HL-60 (cell line): ENCODE data around the gene ERCC1.

Source experiments
- CTCF ChIP-seq: IDR thresholded peaks from one replicate; pipeline ENCODE4 v1.5.1; 2011; ENCODE audit warnings: low read length, control low read depth, inconsistent platforms; ENCODE audit not compliant: insufficient read depth
- GABPA ChIP-seq: IDR thresholded peaks from 2 replicates; pipeline ENCODE4 v1.6.1; 2012; ENCODE audit warnings: low read depth
- POLR2AphosphoS5 ChIP-seq: IDR thresholded peaks from 2 replicates; pipeline ENCODE4 v1.6.1; 2012; ENCODE audit warnings: low read depth
- REST ChIP-seq: IDR thresholded peaks from 2 replicates; pipeline ENCODE4 v1.6.1; 2012; ENCODE audit warnings: low read depth; ENCODE audit not compliant: insufficient replicate concordance

GRCh38 chr19:45451850-45452387 lies 28.2 kb upstream of the ERCC1 start:
- TF ChIP-seq CTCF (no peak), POLR2AphosphoS5 (no peak), REST (no peak), GABPA (no peak)
